GM21619 (cell line): Measurements from ENCODE around the gene GABBR2.
"Not testable (repeated sequence)": the region's sequence is repeated elsewhere in the genome, so short reads cannot be mapped to it uniquely, and the experiment has no call there.

Experiments
- ATAC-seq: cut with Tn5 transposase; IDR thresholded peaks from one replicate; pipeline ENCODE4 v1.9.1; 2021; ENCODE audit not compliant: unreplicated experiment

The GABBR2 gene

GRCh38 chr9:98310752-98311392 lies 397.9 kb downstream of the GABBR2 start:
- ATAC-seq = no peak

GRCh38 chr9:98306384-98307145 lies 402.2 kb downstream of the GABBR2 start:
- no peak for ATAC-seq

GRCh38 chr9:98304381-98304780 lies 404.4 kb downstream of the GABBR2 start:
- no peak for ATAC-seq

- ATAC-seq = no peak
Measured at GRCh38 chr9:98303633-98304125, 405.1 kb downstream of the GABBR2 start.

- ATAC-seq = no peak
Measured at GRCh38 chr9:98302938-98303632, 405.6 kb downstream of the GABBR2 start.

- no peak for ATAC-seq
Measured at GRCh38 chr9:98302150-98302549, 406.6 kb downstream of the GABBR2 start.

GRCh38 chr9:98300611-98301010 lies 408.1 kb downstream of the GABBR2 start:
- no peak for ATAC-seq

- no peak for ATAC-seq
Measured at GRCh38 chr9:98298476-98298875, 410.3 kb downstream of the GABBR2 start.

GRCh38 chr9:98295824-98296223 lies 412.9 kb downstream of the GABBR2 start:
- no peak for ATAC-seq

- ATAC-seq = no peak
Measured at GRCh38 chr9:98291820-98292219, 416.9 kb downstream of the GABBR2 start.

- ATAC-seq = no peak
Measured at GRCh38 chr9:98290411-98290810, 418.3 kb downstream of the GABBR2 start.

- no peak for ATAC-seq
Measured at GRCh38 chr9:98289614-98290201, 419.0 kb downstream of the GABBR2 start.

GRCh38 chr9:98288881-98289280 lies 419.9 kb downstream of the GABBR2 start:
- ATAC-seq = no peak

- ATAC-seq = no peak
Measured at GRCh38 chr9:98287384-98287783, 421.4 kb downstream of the GABBR2 start.

- no peak for ATAC-seq
Measured at GRCh38 chr9:98285446-98285845, 423.3 kb downstream of the GABBR2 start.

- no peak for ATAC-seq
Measured at GRCh38 chr9:98284754-98285153, 424.0 kb downstream of the GABBR2 start.

GRCh38 chr9:98283143-98283542 lies 425.6 kb downstream of the GABBR2 start:
- not testable (repeated sequence) for ATAC-seq

GRCh38 chr9:98281281-98281680 lies 427.5 kb downstream of the GABBR2 start:
- no peak for ATAC-seq

- no peak for ATAC-seq
Measured at GRCh38 chr9:98280574-98280973, 428.2 kb downstream of the GABBR2 start.

GRCh38 chr9:98280162-98280561 lies 428.6 kb downstream of the GABBR2 start:
- ATAC-seq = no peak

GRCh38 chr9:98276907-98277469 lies 431.7 kb downstream of the GABBR2 start:
- ATAC-seq = no peak
